Stimulated activated CD8-positive, alpha-beta memory T cell treated with anti-CD3 and anti-CD28 coated beads, Interleukin-4, amount 100 ng/mL, for 4 hours (primary cell): ENCODE measurements around the gene CACNB4.
"Not testable (repeated sequence)": the region's sequence is repeated elsewhere in the genome, so short reads cannot be mapped to it uniquely, and the experiment has no call there.

Experiments
- DNase-seq, 2 donors: peaks; one replicate each; pipeline ENCODE4 v3.0.0-alpha.2; 2020; ENCODE audit warnings: low read depth in 2 of 2, low spot score in 1 of 2

Gene CACNB4

DNA sequence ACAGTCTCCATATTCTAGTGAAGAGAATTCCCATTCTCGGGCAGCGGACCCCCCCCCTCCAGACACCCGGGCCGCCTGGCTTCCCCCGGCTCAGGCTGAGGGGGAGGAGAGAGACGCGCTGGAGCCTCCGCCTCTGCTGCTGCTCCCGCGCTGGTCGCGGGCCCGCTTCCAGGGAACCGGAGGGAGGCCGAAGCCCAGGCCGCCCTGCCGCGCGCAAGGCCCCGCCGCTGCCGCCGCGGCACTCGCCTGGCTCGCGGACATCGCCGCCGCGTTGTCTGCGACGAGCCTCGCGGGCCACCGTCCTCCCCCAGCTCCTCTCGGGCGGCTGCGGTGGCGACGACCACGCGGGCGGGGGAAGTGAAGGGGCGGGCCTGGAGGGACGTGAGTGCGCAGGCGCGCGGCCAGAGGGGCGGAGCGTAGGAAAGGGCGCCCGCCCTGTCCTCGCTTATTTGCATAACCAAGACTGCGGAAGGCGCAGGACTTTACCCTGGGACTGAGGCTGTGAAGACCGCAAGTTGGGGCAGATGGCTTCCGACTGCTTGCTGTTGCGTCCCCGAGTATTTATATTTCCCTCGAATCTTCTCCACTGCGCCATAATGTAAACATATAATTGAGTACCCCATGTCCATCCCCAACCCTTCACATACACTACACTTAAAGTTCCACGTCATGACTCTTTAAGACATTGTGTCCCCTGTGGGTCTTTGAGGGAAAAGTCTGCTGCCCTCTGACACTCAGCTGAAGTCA, 270.5 kb downstream of the CACNB4 start, which contains the start of gene ARL5A:
Gene ARL5A, minus strand, starts transcription at position 279 of the 747 bp plus-strand sequence. Its CDS starts 245 bp downstream, at position 34.
- peak; percentile 80 to 87 for DNase-seq

- peak in 1 of 2 donors; percentile 2 for DNase-seq
These were observed 271.2 kb downstream of the CACNB4 start for GRCh38 chr2:151827564-151828142.

DNA sequence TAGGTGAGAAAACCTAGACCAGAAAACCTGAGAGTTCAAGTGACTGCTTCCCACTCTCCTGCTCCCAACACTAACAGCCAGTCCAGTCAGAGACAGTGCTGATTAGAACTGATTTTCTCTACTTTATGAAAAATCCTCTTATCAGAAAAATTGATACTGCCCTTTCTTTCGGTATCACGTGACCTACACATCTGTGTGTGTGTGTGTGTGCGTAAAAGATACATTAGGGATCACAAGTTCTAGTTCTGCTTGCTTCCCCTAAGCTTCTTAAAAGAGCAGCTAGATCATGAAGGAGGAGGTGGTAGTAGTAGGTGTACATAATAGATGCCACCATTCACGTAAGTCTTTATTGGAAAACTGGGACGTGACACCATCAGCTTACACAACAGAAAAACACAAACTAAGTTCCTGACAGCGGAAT, 272.1 kb downstream of the CACNB4 start:
- no peak for DNase-seq

DNA sequence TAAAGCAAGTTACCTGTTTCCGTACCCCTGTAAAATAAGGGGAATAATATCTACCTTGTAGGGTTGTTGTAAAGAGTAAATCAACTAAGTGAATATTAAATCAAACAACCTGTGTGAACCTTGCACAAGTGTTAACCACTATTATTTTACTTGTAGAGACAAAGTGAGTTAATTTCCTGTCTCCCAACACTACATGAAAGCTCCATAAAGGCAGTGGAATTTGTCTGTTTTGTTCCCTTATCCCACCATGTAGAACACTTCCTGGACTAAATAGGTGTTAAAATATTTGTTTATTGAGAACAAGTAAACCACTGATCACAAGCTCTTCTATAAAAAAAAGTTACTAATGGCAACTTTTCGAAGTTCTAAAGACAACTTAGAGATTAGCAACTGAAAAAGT, 274.0 kb downstream of the CACNB4 start:
- no peak for DNase-seq

DNA sequence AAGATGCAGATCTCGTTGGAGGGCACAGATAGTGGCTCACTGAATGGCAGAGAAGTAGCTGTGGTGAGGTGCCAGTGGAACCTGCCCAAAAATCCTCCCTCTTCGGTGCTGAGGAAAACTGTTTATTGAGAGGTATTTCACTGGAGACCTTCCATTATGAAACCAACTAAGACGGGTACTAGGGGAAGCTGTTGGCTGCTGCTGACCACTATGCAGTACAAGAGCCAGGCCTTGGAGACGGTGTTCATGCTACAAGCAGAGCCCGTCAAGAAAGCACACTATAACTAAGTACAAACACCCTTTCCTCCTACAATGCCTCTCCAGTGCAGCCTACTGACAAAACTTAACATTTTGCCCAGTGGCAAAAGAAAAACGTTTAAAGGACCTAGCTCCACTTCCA, 275.2 kb downstream of the CACNB4 start:
- no peak for DNase-seq

DNA sequence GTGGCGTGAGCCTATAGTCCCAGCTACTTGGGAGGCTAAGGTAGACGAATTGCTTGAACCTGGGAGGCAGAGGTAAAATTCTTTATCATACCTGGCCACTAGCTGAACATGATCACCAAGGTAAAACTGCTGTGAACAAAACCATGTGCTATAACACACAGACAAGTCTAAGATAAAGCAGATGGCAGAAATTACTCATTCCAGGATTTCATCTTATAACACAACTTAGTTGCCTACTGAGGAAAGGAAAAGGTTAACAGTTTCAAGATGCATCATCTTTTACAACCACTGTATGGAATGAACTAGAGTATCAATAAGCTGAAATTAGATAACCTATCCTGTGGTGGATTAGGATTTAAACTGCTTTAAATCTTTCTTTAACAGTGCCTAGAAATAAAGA, 278.9 kb downstream of the CACNB4 start:
- DNase-seq, result no peak

GRCh38 chr2:151817929-151818328, 280.9 kb downstream of the CACNB4 start:
- DNase-seq, result no peak

DNA sequence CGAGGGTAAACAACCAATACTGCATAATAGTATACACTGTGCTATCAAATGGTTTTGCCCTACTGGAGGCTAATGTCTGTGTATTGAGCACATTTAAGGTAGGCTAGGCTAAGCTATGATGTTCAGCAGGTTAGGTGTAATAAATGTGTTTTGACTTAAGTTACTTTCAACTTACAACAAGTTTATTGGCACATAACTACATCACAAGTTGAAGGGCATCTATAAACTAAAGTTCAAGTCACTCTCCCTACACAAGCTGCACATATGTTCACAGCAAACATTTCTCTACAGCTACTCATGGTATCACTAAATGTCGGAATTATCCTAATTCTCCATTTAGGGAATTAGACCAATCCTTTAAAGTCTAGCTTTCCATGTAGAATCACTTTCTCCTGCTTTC, 282.0 kb downstream of the CACNB4 start:
- DNase-seq, result no peak

DNA sequence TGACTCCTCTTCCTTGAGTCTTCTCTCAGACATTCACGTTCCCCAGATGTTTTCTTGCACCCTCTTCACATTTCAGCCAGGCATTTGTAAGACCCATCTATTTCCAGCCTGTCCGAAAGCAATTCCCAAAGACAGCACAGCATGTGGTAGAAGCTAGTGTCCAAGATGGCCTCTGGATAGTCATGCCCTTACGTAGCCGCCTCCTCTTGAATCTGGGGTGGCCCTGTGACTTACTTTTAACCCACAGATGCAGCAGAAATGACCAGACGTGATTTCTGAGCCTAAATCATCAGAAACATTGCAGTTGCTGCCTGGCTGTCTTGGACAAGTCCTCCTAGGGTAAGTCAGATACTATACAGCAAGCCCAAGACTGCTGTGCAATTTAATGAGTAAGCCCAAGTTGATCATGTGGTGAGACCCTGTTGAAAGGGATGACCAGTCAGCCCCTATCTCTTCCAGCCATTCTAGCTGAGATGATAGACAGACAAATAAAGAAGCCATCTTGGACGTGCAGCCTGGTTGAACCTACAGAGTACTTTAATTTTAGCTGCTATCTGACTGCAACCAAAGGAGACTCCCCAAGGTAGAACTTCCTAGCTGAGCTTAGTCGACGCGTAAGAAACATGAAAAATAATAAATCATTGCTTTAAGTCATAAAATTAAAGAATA, 282.9 kb downstream of the CACNB4 start:
- DNase-seq, result no peak

GRCh38 chr2:151810489-151810888, 288.4 kb downstream of the CACNB4 start:
- no peak for DNase-seq

- no peak for DNase-seq
These were observed 289.8 kb downstream of the CACNB4 start for GRCh38 chr2:151809073-151809383.

GRCh38 chr2:151808258-151809072, 290.4 kb downstream of the CACNB4 start:
- no peak for DNase-seq

GRCh38 chr2:151805961-151806360, 292.9 kb downstream of the CACNB4 start:
- DNase-seq, result no peak

DNA sequence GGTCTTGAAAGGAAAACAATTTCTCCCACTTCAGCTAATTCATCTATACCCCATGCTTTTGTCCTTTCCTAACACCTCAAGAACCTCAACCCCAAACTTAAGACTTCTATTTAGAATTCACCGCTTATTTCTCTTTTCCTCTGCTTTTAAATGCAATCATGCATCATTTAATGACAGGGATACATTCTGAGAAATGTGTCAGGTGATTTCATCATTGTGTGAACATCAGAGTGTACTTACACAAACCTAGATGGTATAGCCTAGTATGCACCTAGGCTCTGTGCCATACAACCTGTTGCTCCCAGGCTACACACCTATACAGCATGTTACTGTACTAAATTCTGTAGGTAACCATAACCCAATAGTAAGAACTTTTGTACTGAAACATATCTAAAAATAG, 293.5 kb downstream of the CACNB4 start:
- no peak for DNase-seq

- no peak for DNase-seq
These were observed 295.0 kb downstream of the CACNB4 start for GRCh38 chr2:151803811-151804210.

DNA sequence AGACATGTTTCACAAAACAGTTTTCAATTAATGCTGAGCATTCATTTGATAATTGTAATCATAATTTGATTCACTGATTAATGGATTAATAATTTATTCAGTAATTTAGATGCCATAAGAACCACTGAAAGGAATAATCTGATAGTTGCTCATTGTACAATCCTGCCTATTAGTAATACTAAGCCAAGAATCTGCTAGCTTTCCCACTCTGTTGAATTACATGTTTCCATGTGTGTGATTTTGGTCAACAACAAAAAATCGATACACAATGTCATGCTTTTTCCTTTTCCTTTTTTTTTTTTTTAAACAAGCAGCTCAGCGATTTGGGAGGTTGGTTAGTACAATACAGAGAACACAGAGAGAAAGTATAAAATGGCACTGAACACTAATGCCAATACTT, 296.5 kb downstream of the CACNB4 start:
- DNase-seq, result no peak

GRCh38 chr2:151799886-151800292, 299.0 kb downstream of the CACNB4 start:
- DNase-seq, result no peak

GRCh38 chr2:151796774-151797173, 302.1 kb downstream of the CACNB4 start:
- no peak for DNase-seq

DNA sequence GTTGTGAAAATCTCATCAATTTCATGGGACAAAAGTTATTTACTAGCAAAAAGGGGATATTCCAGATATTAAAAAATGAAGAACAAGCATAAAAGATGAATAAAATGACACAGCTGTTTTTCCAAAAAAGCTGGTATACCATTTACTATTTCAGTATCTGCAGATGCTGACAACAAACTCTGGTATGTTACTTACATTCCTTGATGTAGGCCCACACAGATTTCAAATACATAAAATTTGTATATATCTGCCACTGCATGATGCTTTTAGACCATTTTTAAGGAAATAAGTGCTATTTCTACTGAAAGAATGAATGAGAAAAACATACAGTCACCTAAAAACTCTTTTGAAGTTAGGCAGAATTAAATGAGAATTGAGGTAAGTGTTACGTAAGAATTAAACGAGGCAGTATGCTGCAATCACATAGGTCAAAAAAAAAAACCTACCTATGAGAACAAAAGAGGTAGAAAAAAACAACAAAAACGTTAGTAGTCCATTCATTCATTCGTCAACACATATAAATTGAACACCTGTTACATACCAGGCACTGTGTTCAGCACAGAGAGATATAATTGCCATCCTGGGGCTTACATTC, 303.1 kb downstream of the CACNB4 start:
- no peak for DNase-seq

DNA sequence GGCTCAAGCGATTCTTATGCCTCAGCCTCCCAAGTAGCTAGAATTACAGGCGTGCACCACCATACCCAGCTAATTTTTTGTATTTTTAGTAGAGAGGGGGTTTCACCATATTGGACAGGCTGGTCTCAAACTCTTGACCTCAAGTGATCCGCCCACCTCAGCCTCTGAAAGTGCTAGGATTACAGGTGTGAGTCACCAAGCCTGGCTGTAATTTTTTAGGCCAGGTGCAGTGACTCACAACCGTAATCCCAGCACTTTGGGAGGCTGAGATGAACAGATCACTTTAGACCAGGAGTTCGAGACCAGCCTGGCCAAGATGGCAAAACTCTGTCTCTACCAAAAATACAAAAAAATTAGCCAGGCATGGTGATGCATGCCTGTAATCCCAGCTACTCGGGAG, 304.4 kb downstream of the CACNB4 start:
- not testable (repeated sequence) for DNase-seq

DNA sequence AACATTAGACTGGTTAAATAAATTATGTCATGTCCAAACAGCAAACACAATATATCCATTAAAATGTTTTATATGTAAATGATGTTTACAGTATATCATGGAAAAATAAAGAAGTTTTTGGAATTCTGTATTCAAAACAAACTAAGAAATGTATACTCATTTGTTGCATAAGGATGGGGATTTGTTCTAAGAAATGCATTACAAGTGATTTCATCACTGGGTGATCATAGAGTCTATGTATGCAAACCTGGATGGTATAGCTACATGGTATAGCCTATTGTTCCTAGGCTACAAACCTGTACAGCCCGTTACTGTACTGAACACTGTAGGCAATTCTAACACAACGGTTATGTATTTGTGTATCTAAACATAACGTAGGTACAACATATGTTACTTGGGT, 305.7 kb downstream of the CACNB4 start:
- DNase-seq, result no peak
